ENCODE results near the gene TLK2. TPM values are rescaled to one million over a fixed set of nuclear protein-coding genes. Genes with fewer than 3 reads are reported as not detected.
A peak's percentile ranks its signal among the peaks of the same experiment; 100 is the strongest.

Gene TLK2
- total RNA-seq, 1 experiment from 2014 or later: 42.9 TPM

GRCh38 chr17:62648251-62648955 lies 169.8 kb downstream of the TLK2 start:
- CTCF ChIA-PET: interaction anchor here (0.7 to 1.8 kb wide), 2 partner anchors 11 to 44 kb away, joined by 3 to 5 read pairs; no protein-coding TSS in a partner anchor
- TF ChIP-seq ZNF396 (CRISPR knock-in tag; IDR thresholded peaks at IDR 0.05; ENCODE audit: borderline replicate concordance): no peak
- TF ChIP-seq ZNF232 (CRISPR knock-in tag; IDR thresholded peaks at IDR 0.05): no peak
- no peak for TF ChIP-seq TEAD1 (CRISPR knock-in tag; IDR thresholded peaks at IDR 0.05)
- TF ChIP-seq NFATC4 (CRISPR knock-in tag; IDR thresholded peaks at IDR 0.05): no peak
- TF ChIP-seq ZNF512 (CRISPR knock-in tag; IDR thresholded peaks at IDR 0.05; ENCODE audit: borderline replicate concordance): no peak
- no peak for TF ChIP-seq JUN (CRISPR knock-in tag; IDR thresholded peaks at IDR 0.05)
- TF ChIP-seq TCF7 (CRISPR knock-in tag; IDR thresholded peaks at IDR 0.05; ENCODE audit: low read depth): no peak
- TF ChIP-seq GRHL2 (CRISPR knock-in tag; IDR thresholded peaks at IDR 0.05; ENCODE audit: insufficient replicate concordance, severe bottlenecking): no peak
- TF ChIP-seq HMGXB4 (CRISPR knock-in tag; IDR thresholded peaks at IDR 0.05): no peak
- TF ChIP-seq NR1H2 (CRISPR knock-in tag; IDR thresholded peaks at IDR 0.05): no peak
- TF ChIP-seq ZNF281 (CRISPR knock-in tag; IDR thresholded peaks at IDR 0.05): no peak
- TF ChIP-seq GTF2I (CRISPR knock-in tag; conservative IDR thresholded peaks at IDR 0.05): no peak
- no peak for TF ChIP-seq ATF1 (CRISPR knock-in tag; IDR thresholded peaks at IDR 0.05)
- no peak for TF ChIP-seq ZMAT4 (CRISPR knock-in tag; IDR thresholded peaks at IDR 0.05)
- no peak for TF ChIP-seq ZNF317 (CRISPR knock-in tag; IDR thresholded peaks at IDR 0.05; ENCODE audit: borderline replicate concordance, low read depth)
- no peak for TF ChIP-seq MLX (CRISPR knock-in tag; IDR thresholded peaks at IDR 0.05)
- TF ChIP-seq ZNF263 (CRISPR knock-in tag; IDR thresholded peaks at IDR 0.05; ENCODE audit: low read depth): no peak
- TF ChIP-seq ATF6 (CRISPR knock-in tag; IDR thresholded peaks at IDR 0.05): no peak
- TF ChIP-seq SMAD4 (CRISPR knock-in tag; IDR thresholded peaks at IDR 0.05): no peak
- TF ChIP-seq ZNF532 (CRISPR knock-in tag; IDR thresholded peaks at IDR 0.05; ENCODE audit: borderline replicate concordance): no peak
- no peak for ATAC-seq
- POLR2A ChIA-PET: no interaction called here
- H3K4me3 Mint-ChIP-seq: no peak overlapping the region
- H3K27ac Mint-ChIP-seq: peak overlapping the region; percentile 88
- H3K4me1 Mint-ChIP-seq: peaks cover 28% of the 10 kb centered on the region
- no peaks in the 10 kb centered on the region for H3K36me3 Mint-ChIP-seq
- no peaks in the 10 kb centered on the region for H3K9me3 Mint-ChIP-seq
- H3K27me3 Mint-ChIP-seq (ENCODE audit: low read depth): peaks cover 10% of the 10 kb centered on the region
- DNase-seq (ENCODE audit: low spot score): peak; percentile 1
